Mesenchymal stem cell (in vitro differentiated cells and primary cell): ENCODE data around the gene SMARCC2.

ENCODE experiments used
- DNase-seq: peaks from one replicate; pipeline ENCODE4 v3.0.0-alpha.2; 2013
- H2AFZ ChIP-seq: one replicate; pipeline ENCODE4 v1.6.1; 2013; ENCODE audit warnings: low read depth, mild to moderate bottlenecking, control low read depth, inconsistent platforms, low read length, moderate library complexity
- H2AK5ac ChIP-seq: 2 replicates; pipeline ENCODE4 v1.6.1; 2013; ENCODE audit warnings: low read length, moderate library complexity, mild to moderate bottlenecking, inconsistent platforms; ENCODE audit not compliant: severe bottlenecking
- H2BK120ac ChIP-seq: one replicate; pipeline ENCODE4 v1.6.1; 2013; ENCODE audit warnings: low read depth, mild to moderate bottlenecking, inconsistent platforms, low read length, moderate library complexity
- H2BK12ac ChIP-seq, 2 experiments: one replicate each; pipeline ENCODE4 v1.6.1; 2013; ENCODE audit warnings: inconsistent platforms in 2 of 2, low read length in 2 of 2, mild to moderate bottlenecking in 2 of 2, moderate library complexity in 2 of 2, control low read depth in 1 of 2
- H2BK15ac ChIP-seq: one replicate; pipeline ENCODE4 v1.6.1; 2013; ENCODE audit warnings: mild to moderate bottlenecking, low read depth, inconsistent platforms; ENCODE audit not compliant: poor library complexity, severe bottlenecking
- H2BK5ac ChIP-seq: 2 replicates; pipeline ENCODE4 v1.6.1; 2013; ENCODE audit warnings: low read depth, mild to moderate bottlenecking, low read length, control low read depth, inconsistent platforms; ENCODE audit not compliant: poor library complexity, severe bottlenecking
- H3K14ac ChIP-seq, 2 experiments: one replicate each; pipeline ENCODE4 v1.6.1; 2013; ENCODE audit warnings: inconsistent platforms in 2 of 2, low read length in 2 of 2, control low read depth in 1 of 2, mild to moderate bottlenecking in 1 of 2, moderate library complexity in 1 of 2
- H3K18ac ChIP-seq, 2 experiments: one replicate each; pipeline ENCODE4 v1.6.1; 2013; ENCODE audit warnings: inconsistent platforms in 2 of 2, low read length in 2 of 2, control low read depth in 1 of 2, low read depth in 1 of 2, mild to moderate bottlenecking in 1 of 2
- H3K23ac ChIP-seq, 2 experiments: one replicate each; pipeline ENCODE4 v1.6.1; 2013; ENCODE audit warnings: inconsistent platforms in 2 of 2, low read length in 2 of 2, mild to moderate bottlenecking in 2 of 2, moderate library complexity in 2 of 2, control low read depth in 1 of 2
- H3K27ac ChIP-seq: 2 replicates; pipeline ENCODE4 v1.5.1; 2013; ENCODE audit warnings: mild to moderate bottlenecking, moderate library complexity, low read length, control low read depth, inconsistent platforms; ENCODE audit not compliant: poor library complexity, severe bottlenecking
- H3K27me3 ChIP-seq, 2 experiments: 2 replicates each; pipeline versions ENCODE4 v1.6.1 to v1.7.0; 2013; ENCODE audit warnings: low read length in 2 of 2, mild to moderate bottlenecking in 2 of 2, moderate library complexity in 2 of 2, control low read depth in 1 of 2, inconsistent platforms in 1 of 2; ENCODE audit not compliant: control insufficient read depth in 1 of 2, insufficient read depth in 1 of 2
- H3K36me3 ChIP-seq, 2 experiments: 2 replicates each; pipeline versions ENCODE4 v1.6.1 to v1.7.0; 2013; ENCODE audit warnings: low read length in 2 of 2, control low read depth in 1 of 2, inconsistent platforms in 1 of 2, low read depth in 1 of 2, mild to moderate bottlenecking in 1 of 2; ENCODE audit not compliant: insufficient read depth in 2 of 2, control insufficient read depth in 1 of 2
- H3K4ac ChIP-seq, 2 experiments: one replicate each; pipeline ENCODE4 v1.6.1; 2013; ENCODE audit warnings: inconsistent platforms in 2 of 2, low read length in 2 of 2, mild to moderate bottlenecking in 2 of 2, moderate library complexity in 2 of 2, control low read depth in 1 of 2, low read depth in 1 of 2
- H3K4me1 ChIP-seq: 2 replicates; pipeline ENCODE4 v1.6.1; 2013; ENCODE audit warnings: low read depth, low read length, control low read depth; ENCODE audit not compliant: control insufficient read depth, insufficient read depth
- H3K4me2 ChIP-seq: 2 replicates; pipeline ENCODE4 v1.6.1; 2013; ENCODE audit warnings: low read length, mild to moderate bottlenecking, inconsistent platforms; ENCODE audit not compliant: poor library complexity, severe bottlenecking
- H3K4me3 ChIP-seq, 2 experiments: 2 replicates each; pipeline versions ENCODE4 v1.5.1 to v1.7.0; 2013; ENCODE audit warnings: low read length in 2 of 2, mild to moderate bottlenecking in 2 of 2, control low read depth in 1 of 2, low read depth in 1 of 2; ENCODE audit not compliant: insufficient read depth in 1 of 2
- H3K79me1 ChIP-seq: replicated peaks from 2 replicates; pipeline ENCODE4 v1.6.1; 2013; ENCODE audit warnings: mild to moderate bottlenecking, control low read depth, low read length, inconsistent platforms; ENCODE audit not compliant: poor library complexity, severe bottlenecking
- H3K9ac ChIP-seq: 2 replicates; pipeline ENCODE4 v1.7.0; 2013; ENCODE audit warnings: mild to moderate bottlenecking, low read length, moderate library complexity
- H3K9me3 ChIP-seq: 2 replicates; pipeline ENCODE4 v1.7.0; 2013; ENCODE audit warnings: mild to moderate bottlenecking, low read length; ENCODE audit not compliant: control insufficient read depth
- H4K8ac ChIP-seq: one replicate; pipeline ENCODE4 v1.6.1; 2013; ENCODE audit warnings: inconsistent platforms, mild to moderate bottlenecking, low read length, moderate library complexity
- H4K91ac ChIP-seq: one replicate; pipeline ENCODE4 v1.6.1; 2013; ENCODE audit warnings: mild to moderate bottlenecking, low read length, inconsistent platforms
- WGBS: methylation state at CpG from one replicate; pipeline ENCODE4 v1.1.7; 2013; ENCODE audit warnings: mixed read lengths; 5-methylcytosine and 5-hydroxymethylcytosine counted together

SMARCC2 gene

DNA sequence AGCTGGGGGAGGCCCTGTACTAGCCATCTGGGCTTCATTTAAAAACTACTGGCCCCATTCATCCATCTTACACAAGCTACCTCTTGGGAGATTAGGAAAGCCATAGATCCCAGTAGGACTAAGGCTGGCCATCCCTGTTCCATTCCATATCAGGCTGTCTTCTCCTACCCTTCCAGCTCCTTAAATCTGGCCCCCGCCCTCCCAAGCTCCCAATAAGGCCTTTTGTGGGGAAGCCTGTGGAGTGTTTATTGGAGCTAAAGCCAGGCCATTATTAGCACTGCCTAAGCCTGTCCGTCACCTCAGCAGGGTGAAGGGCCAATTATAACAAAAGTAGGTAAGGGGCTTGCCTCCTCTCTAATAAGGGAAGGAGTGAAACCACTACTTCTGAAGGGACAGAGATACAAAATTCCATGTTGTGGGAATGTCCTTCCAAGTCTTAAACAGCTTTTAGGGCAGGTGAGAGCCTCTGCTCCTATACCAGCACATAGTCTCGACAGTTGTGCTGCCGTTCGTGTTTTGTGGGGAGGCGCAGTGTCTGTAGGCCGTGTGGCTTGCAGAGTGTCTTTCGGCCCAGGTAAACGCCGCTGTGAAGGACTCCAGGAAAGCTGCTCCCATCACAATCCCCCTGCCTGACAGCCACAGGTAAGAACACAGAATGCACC, 27.5 kb downstream of the SMARCC2 start:
- no peak overlapping the region for H4K8ac ChIP-seq
- H3K36me3 ChIP-seq, result peaks cover 63 to 72% of the 10 kb centered on the region in 2 experiments
- peak overlapping the region; percentile 17 for H3K4me2 ChIP-seq
- no peak for DNase-seq
- peak overlapping the region; percentile 4 for H3K27ac ChIP-seq
- no peak overlapping the region for H2BK120ac ChIP-seq
- H3K4ac ChIP-seq, result no peak overlapping the region
- 94% methylated on average over 8 of the region's 10 CpGs for WGBS
- no peaks in the 10 kb centered on the region for H3K9me3 ChIP-seq
- H3K4me1 ChIP-seq, result peaks cover 26% of the 10 kb centered on the region
- H3K23ac ChIP-seq, result peak overlapping the region in 1 of 2 experiments; percentile 3
- H3K27me3 ChIP-seq, result no peaks in the 10 kb centered on the region
- H2BK15ac ChIP-seq, result no peak overlapping the region
- H3K79me1 ChIP-seq, result no peaks in the 10 kb centered on the region
- no peak overlapping the region for H2BK5ac ChIP-seq
- no peak overlapping the region for H2AFZ ChIP-seq
- peak overlapping the region; percentile 99 for H3K9ac ChIP-seq
- H3K18ac ChIP-seq, result no peak overlapping the region
- H3K14ac ChIP-seq, result no peak overlapping the region
- no peak overlapping the region for H4K91ac ChIP-seq
- no peak overlapping the region for H2BK12ac ChIP-seq
- peak overlapping the region in 1 of 2 experiments; percentile 95 for H3K4me3 ChIP-seq
- H2AK5ac ChIP-seq, result no peak overlapping the region

DNA sequence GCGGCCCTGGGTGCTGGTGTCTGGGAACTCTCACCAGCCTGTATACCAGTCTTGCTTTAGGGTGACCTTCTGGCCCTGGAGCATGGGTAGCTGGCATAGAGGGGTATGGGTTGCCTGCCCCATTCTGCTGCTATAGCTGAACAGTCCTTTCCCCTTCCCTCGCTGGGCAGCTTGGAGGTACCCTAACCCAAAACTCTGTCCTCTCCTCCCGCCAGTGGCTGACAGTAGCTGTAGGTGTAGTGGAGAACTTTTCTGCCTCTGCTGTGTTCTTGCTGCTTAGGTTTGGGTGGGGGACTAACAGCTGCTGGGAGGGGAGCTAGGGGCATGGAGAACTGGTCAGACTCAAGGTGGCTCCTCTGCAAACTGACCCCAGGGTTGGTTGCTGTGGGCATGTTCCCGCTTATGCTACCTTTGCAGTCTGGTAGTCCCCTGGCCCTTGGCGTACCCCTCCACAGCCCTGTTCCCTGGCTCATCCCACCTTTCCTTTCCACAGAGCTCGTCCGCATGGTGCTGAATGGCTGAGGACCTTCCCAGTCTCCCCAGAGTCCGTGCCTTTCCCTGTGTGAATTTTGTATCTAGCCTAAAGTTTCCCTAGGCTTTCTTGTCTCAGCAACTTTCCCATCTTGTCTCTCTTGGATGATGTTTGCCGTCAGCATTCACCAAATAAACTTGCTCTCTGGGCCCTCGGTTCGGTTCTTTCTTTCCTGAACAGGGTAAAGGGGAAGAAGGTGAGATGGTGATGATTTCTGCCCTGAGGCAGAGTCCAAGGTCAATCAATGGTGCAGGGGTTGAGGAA, 28.2 kb downstream of the SMARCC2 start:
- Histone ChIP-seq H3K14ac (peak overlapping the region in 1 of 2 experiments; percentile 23), H3K4ac (no peak overlapping the region), H3K18ac (no peak overlapping the region), H3K4me3 (peak overlapping the region; percentile 58 to 95), H2BK12ac (no peak overlapping the region), H2BK120ac (no peak overlapping the region), H3K4me2 (peak overlapping the region; percentile 79), H3K23ac (peak overlapping the region in 1 of 2 experiments; percentile 10), H2BK15ac (no peak overlapping the region), H3K79me1 (no peaks in the 10 kb centered on the region), H3K27ac (peak overlapping the region; percentile 97), H3K9ac (peak overlapping the region; percentile 99), H3K4me1 (peaks cover 26% of the 10 kb centered on the region), H2AFZ (no peak overlapping the region), H4K91ac (no peak overlapping the region), H3K27me3 (no peaks in the 10 kb centered on the region), H2BK5ac (no peak overlapping the region), H2AK5ac (no peak overlapping the region), H4K8ac (no peak overlapping the region), H3K9me3 (no peaks in the 10 kb centered on the region), H3K36me3 (peaks cover 57 to 66% of the 10 kb centered on the region in 2 experiments)
- no peak for DNase-seq
- WGBS, result 89% methylated on average over 9 of the region's 11 CpGs

DNA sequence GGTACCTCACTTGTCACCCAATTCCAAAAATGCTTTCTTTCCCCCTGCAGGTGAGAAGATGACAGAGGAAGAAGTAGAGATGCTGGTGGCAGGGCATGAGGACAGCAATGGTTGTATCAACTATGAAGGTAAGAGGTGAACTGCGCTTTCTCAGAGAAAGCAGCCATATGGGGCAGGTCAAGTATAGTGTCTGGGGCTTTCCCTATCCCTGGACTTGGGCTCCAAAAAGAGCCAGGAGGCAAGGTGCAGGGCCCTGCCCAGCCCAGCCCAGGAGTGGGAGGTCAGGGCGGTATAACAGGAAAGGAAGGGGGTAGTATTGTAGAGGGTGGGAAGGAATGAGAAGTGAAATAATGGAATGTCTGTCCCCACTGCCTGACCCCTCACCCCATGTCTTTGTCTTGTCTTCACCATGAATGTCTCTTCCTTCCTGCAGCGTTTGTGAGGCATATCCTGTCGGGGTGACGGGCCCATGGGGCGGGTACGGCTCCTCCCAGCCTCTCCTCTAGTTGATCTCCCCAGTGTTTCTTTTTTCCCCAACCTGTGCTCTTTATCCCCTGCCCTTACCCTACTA, 29.0 kb downstream of the SMARCC2 start:
- no peak overlapping the region for H4K91ac ChIP-seq
- H3K23ac ChIP-seq, result peak overlapping the region in 1 of 2 experiments; percentile 54
- H4K8ac ChIP-seq, result no peak overlapping the region
- H2BK5ac ChIP-seq, result no peak overlapping the region
- no peak overlapping the region for H2BK15ac ChIP-seq
- no peaks in the 10 kb centered on the region for H3K9me3 ChIP-seq
- peak; percentile 43 for DNase-seq
- H3K4me2 ChIP-seq, result peak overlapping the region; percentile 79
- peak overlapping the region; percentile 17 for H2AK5ac ChIP-seq
- H3K27ac ChIP-seq, result peak overlapping the region; percentile 97
- peaks cover 61 to 65% of the 10 kb centered on the region in 2 experiments for H3K36me3 ChIP-seq
- H2BK12ac ChIP-seq, result no peak overlapping the region
- H3K18ac ChIP-seq, result peak overlapping the region in 1 of 2 experiments; percentile 5
- H3K4me1 ChIP-seq, result peaks cover 24% of the 10 kb centered on the region
- H3K4me3 ChIP-seq, result peak overlapping the region; percentile 58 to 95
- H3K9ac ChIP-seq, result peak overlapping the region; percentile 99
- H3K14ac ChIP-seq, result peak overlapping the region in 1 of 2 experiments; percentile 26
- 22% methylated on average over 5 of the region's 7 CpGs for WGBS
- H2AFZ ChIP-seq, result no peak overlapping the region
- H3K27me3 ChIP-seq, result no peaks in the 10 kb centered on the region
- peak overlapping the region in 1 of 2 experiments; percentile 37 for H3K4ac ChIP-seq
- no peak overlapping the region for H2BK120ac ChIP-seq
- H3K79me1 ChIP-seq, result peaks cover 3% of the 10 kb centered on the region
